ENCODE results near the gene ADAM29. TPM values are rescaled to one million over a fixed set of nuclear protein-coding genes. Genes with fewer than 3 reads are reported as not detected.
"Not testable (repeated sequence)": the region's sequence is repeated elsewhere in the genome, so short reads cannot be mapped to it uniquely, and the experiment has no call there.

The ADAM29 gene
- polyA plus RNA-seq, 3 donors from 2014 or later, result not detected

GRCh38 chr4:174928174-174928573, 10.0 kb downstream of the ADAM29 start:
- peak in 1 of 3 donors; percentile 64 for DNase-seq
- peaks cover 0 to 27% (median 8%) of the 10 kb centered on the region in 6 donors for H3K9me3 Mint-ChIP-seq
- peak overlapping the region in 2 of 6 donors; percentile 84 to 89 for H3K27ac Mint-ChIP-seq
- H3K36me3 Mint-ChIP-seq, result no peaks in the 10 kb centered on the region
- H3K4me1 Mint-ChIP-seq, result no peaks in the 10 kb centered on the region
- peak overlapping the region in 1 of 5 donors; percentile 53 for H3K4me3 Mint-ChIP-seq
- no peaks in the 10 kb centered on the region for H3K27me3 Mint-ChIP-seq (ENCODE audit: low read depth in 3 of 3)

- Mint-ChIP-seq H3K27ac (peak overlapping the region in 2 of 6 donors; percentile 84 to 89), H3K36me3 (no peaks in the 10 kb centered on the region), H3K27me3 (ENCODE audit: low read depth in 3 of 3) (no peaks in the 10 kb centered on the region), H3K4me1 (no peaks in the 10 kb centered on the region), H3K9me3 (peaks cover 0 to 27% (median 10%) of the 10 kb centered on the region in 6 donors), H3K4me3 (peak overlapping the region in 1 of 5 donors; percentile 53)
- no peak for DNase-seq
Measured at GRCh38 chr4:174928575-174929253, 10.6 kb downstream of the ADAM29 start.

GRCh38 chr4:174929346-174929745, 11.2 kb downstream of the ADAM29 start:
- peak in 1 of 3 donors; percentile 8 for DNase-seq
- Mint-ChIP-seq H3K9me3 (peaks cover 0 to 26% (median 11%) of the 10 kb centered on the region in 6 donors), H3K4me3 (peak overlapping the region in 1 of 5 donors; percentile 57), H3K4me1 (no peaks in the 10 kb centered on the region), H3K36me3 (no peaks in the 10 kb centered on the region), H3K27me3 (ENCODE audit: low read depth in 3 of 3) (no peaks in the 10 kb centered on the region), H3K27ac (peak overlapping the region in 2 of 6 donors; percentile 84 to 89)

- H3K4me1 Mint-ChIP-seq, result no peaks in the 10 kb centered on the region
- no peak overlapping the region for H3K4me3 Mint-ChIP-seq
- peak overlapping the region in 2 of 6 donors; percentile 64 to 84 for H3K27ac Mint-ChIP-seq
- no peaks in the 10 kb centered on the region for H3K36me3 Mint-ChIP-seq
- no peak for DNase-seq
- H3K27me3 Mint-ChIP-seq (ENCODE audit: low read depth in 3 of 3), result no peaks in the 10 kb centered on the region
- H3K9me3 Mint-ChIP-seq, result peaks cover 6 to 26% (median 11%) of the 10 kb centered on the region in 6 donors
Measured at GRCh38 chr4:174930895-174931294, 12.7 kb downstream of the ADAM29 start.

- peaks cover 7 to 24% (median 14%) of the 10 kb centered on the region in 6 donors for H3K9me3 Mint-ChIP-seq
- peak overlapping the region in 1 of 5 donors; percentile 44 for H3K4me3 Mint-ChIP-seq
- H3K27me3 Mint-ChIP-seq (ENCODE audit: low read depth in 3 of 3), result no peaks in the 10 kb centered on the region
- H3K27ac Mint-ChIP-seq, result peak overlapping the region in 2 of 6 donors; percentile 68 to 89
- H3K4me1 Mint-ChIP-seq, result no peaks in the 10 kb centered on the region
- no peak for DNase-seq
- H3K36me3 Mint-ChIP-seq, result peaks cover 0 to 3% (median 0%) of the 10 kb centered on the region in 3 donors
Measured at GRCh38 chr4:174933083-174933482, 14.9 kb downstream of the ADAM29 start.

GRCh38 chr4:174934360-174934759, 16.2 kb downstream of the ADAM29 start:
- Mint-ChIP-seq H3K4me3 (no peak overlapping the region), H3K4me1 (no peaks in the 10 kb centered on the region), H3K27me3 (ENCODE audit: low read depth in 3 of 3) (no peaks in the 10 kb centered on the region), H3K9me3 (peaks cover 7 to 24% (median 13%) of the 10 kb centered on the region in 6 donors), H3K27ac (no peak overlapping the region), H3K36me3 (peaks cover 0 to 4% (median 0%) of the 10 kb centered on the region in 3 donors)
- no peak for DNase-seq

- no peaks in the 10 kb centered on the region for H3K27me3 Mint-ChIP-seq (ENCODE audit: low read depth in 3 of 3)
Measured at GRCh38 chr4:174935607-174936006, 17.4 kb downstream of the ADAM29 start.

GRCh38 chr4:174940002-174940401, 21.8 kb downstream of the ADAM29 start:
- Mint-ChIP-seq H3K9me3 (peaks cover 0 to 41% (median 16%) of the 10 kb centered on the region in 6 donors), H3K36me3 (peaks cover 0 to 8% (median 0%) of the 10 kb centered on the region in 3 donors), H3K27me3 (ENCODE audit: low read depth in 3 of 3) (peaks cover 0 to 2% (median 0%) of the 10 kb centered on the region in 3 donors), H3K4me3 (peak overlapping the region in 1 of 5 donors; percentile 63), H3K27ac (peak overlapping the region in 2 of 6 donors; percentile 78 to 82), H3K4me1 (no peaks in the 10 kb centered on the region)
- peak in 1 of 3 donors; percentile 18 for DNase-seq

More at GRCh38 chr4:174935607-174936006, 17.4 kb downstream of the ADAM29 start:
- Mint-ChIP-seq H3K4me3 (no peak overlapping the region), H3K27ac (no peak overlapping the region), H3K36me3 (peaks cover 0 to 4% (median 0%) of the 10 kb centered on the region in 3 donors), H3K4me1 (no peaks in the 10 kb centered on the region), H3K9me3 (peaks cover 6 to 24% (median 10%) of the 10 kb centered on the region in 6 donors)
- no peak for DNase-seq

GRCh38 chr4:174946246-174946645, 28.1 kb downstream of the ADAM29 start:
- Mint-ChIP-seq H3K4me3 (no peak overlapping the region), H3K9me3 (peaks cover 11 to 69% (median 24%) of the 10 kb centered on the region in 6 donors), H3K27ac (no peak overlapping the region), H3K4me1 (no peaks in the 10 kb centered on the region), H3K36me3 (peaks cover 0 to 16% (median 0%) of the 10 kb centered on the region in 3 donors), H3K27me3 (ENCODE audit: low read depth in 3 of 3) (peaks cover 0 to 5% (median 0%) of the 10 kb centered on the region in 3 donors)
- DNase-seq, result no peak

GRCh38 chr4:174948826-174949225, 30.7 kb downstream of the ADAM29 start:
- DNase-seq, result no peak
- H3K27me3 Mint-ChIP-seq (ENCODE audit: low read depth in 3 of 3), result peaks cover 0 to 3% (median 0%) of the 10 kb centered on the region in 3 donors
- no peak overlapping the region for H3K27ac Mint-ChIP-seq
- H3K4me1 Mint-ChIP-seq, result no peaks in the 10 kb centered on the region
- H3K9me3 Mint-ChIP-seq, result peaks cover 6 to 50% (median 19%) of the 10 kb centered on the region in 6 donors
- H3K4me3 Mint-ChIP-seq, result no peak overlapping the region
- peaks cover 0 to 13% (median 0%) of the 10 kb centered on the region in 3 donors for H3K36me3 Mint-ChIP-seq

GRCh38 chr4:174972911-174973310, 54.8 kb downstream of the ADAM29 start:
- no peak overlapping the region for H3K27ac Mint-ChIP-seq
- DNase-seq, result no peak
- no peaks in the 10 kb centered on the region for H3K4me1 Mint-ChIP-seq
- peaks cover 0 to 1% (median 0%) of the 10 kb centered on the region in 3 donors for H3K27me3 Mint-ChIP-seq (ENCODE audit: low read depth in 3 of 3)
- H3K36me3 Mint-ChIP-seq, result no peaks in the 10 kb centered on the region
- H3K4me3 Mint-ChIP-seq, result no peak overlapping the region
- H3K9me3 Mint-ChIP-seq, result peaks cover 6 to 33% (median 10%) of the 10 kb centered on the region in 6 donors

GRCh38 chr4:174973336-174973735, 55.2 kb downstream of the ADAM29 start:
- Mint-ChIP-seq H3K4me3 (no peak overlapping the region), H3K36me3 (peaks cover 0 to under 1% (median 0%) of the 10 kb centered on the region in 3 donors), H3K9me3 (peaks cover 7 to 33% (median 12%) of the 10 kb centered on the region in 6 donors), H3K27me3 (ENCODE audit: low read depth in 3 of 3) (peaks cover 0 to 1% (median 0%) of the 10 kb centered on the region in 3 donors), H3K27ac (no peak overlapping the region), H3K4me1 (no peaks in the 10 kb centered on the region)
- DNase-seq, result no peak

- Mint-ChIP-seq H3K4me3 (no peak overlapping the region), H3K27me3 (ENCODE audit: low read depth in 3 of 3) (peaks cover 0 to 2% (median 0%) of the 10 kb centered on the region in 3 donors), H3K36me3 (peaks cover 0 to 3% (median 0%) of the 10 kb centered on the region in 3 donors), H3K4me1 (no peaks in the 10 kb centered on the region), H3K9me3 (peaks cover 18 to 61% (median 34%) of the 10 kb centered on the region in 6 donors), H3K27ac (no peak overlapping the region)
- DNase-seq, result no peak
Measured at GRCh38 chr4:174983128-174983750, 65.1 kb downstream of the ADAM29 start.

GRCh38 chr4:174983870-174984269, 65.7 kb downstream of the ADAM29 start:
- H3K9me3 Mint-ChIP-seq, result peaks cover 18 to 56% (median 32%) of the 10 kb centered on the region in 6 donors
- not testable (repeated sequence) for H3K27ac Mint-ChIP-seq; H3K4me1 Mint-ChIP-seq; DNase-seq; H3K4me3 Mint-ChIP-seq; H3K36me3 Mint-ChIP-seq; H3K27me3 Mint-ChIP-seq (ENCODE audit: low read depth in 3 of 3)

All from immature natural killer cell (primary cell).